ENCODE measurements around the gene SLK. TPM values are rescaled to one million over a fixed set of nuclear protein-coding genes. Genes with fewer than 3 reads are reported as not detected.
A peak's percentile ranks its signal among the peaks of the same experiment; 100 is the strongest.

The SLK gene
- total and polyA plus RNA-seq, 2 donors from 2014 or later = 12.3 to 45.5 TPM

GRCh38 chr10:104046651-104047050 is 79.7 kb downstream of the SLK start:
- H3K4me1 ChIP-seq (ENCODE audit: control insufficient read depth in 2 of 3, insufficient read depth in 2 of 3, low read depth in 1 of 3, low read length in 3 of 3) = no peaks in the 10 kb centered on the region
- no peaks in the 10 kb centered on the region for H3K27me3 ChIP-seq (ENCODE audit: control insufficient read depth, insufficient read depth, low read length)
- no peaks in the 10 kb centered on the region for H3K9me3 ChIP-seq (ENCODE audit: control insufficient read depth in 2 of 3, insufficient read depth in 1 of 3, low read length in 3 of 3)
- H3K4me3 ChIP-seq (ENCODE audit: low read length in 3 of 3) = no peak overlapping the region
- H3K27ac ChIP-seq (ENCODE audit: low read depth in 2 of 2, low read length in 2 of 2) = no peak overlapping the region
- TF ChIP-seq CTCF (IDR thresholded peaks at IDR 0.05; ENCODE audit: borderline replicate concordance, extremely low read depth, insufficient read depth) = no peak
- intact Hi-C loops (cut with DNase I) = no loop called here
- DNase-seq = no peak
- no peak overlapping the region for H3K9ac ChIP-seq (ENCODE audit: low read length in 3 of 3)
- no peaks in the 10 kb centered on the region for H3K36me3 ChIP-seq (ENCODE audit: control insufficient read depth in 2 of 3, insufficient read depth in 3 of 3, low read length in 3 of 3)
- FAIRE-seq = no peak

DNA sequence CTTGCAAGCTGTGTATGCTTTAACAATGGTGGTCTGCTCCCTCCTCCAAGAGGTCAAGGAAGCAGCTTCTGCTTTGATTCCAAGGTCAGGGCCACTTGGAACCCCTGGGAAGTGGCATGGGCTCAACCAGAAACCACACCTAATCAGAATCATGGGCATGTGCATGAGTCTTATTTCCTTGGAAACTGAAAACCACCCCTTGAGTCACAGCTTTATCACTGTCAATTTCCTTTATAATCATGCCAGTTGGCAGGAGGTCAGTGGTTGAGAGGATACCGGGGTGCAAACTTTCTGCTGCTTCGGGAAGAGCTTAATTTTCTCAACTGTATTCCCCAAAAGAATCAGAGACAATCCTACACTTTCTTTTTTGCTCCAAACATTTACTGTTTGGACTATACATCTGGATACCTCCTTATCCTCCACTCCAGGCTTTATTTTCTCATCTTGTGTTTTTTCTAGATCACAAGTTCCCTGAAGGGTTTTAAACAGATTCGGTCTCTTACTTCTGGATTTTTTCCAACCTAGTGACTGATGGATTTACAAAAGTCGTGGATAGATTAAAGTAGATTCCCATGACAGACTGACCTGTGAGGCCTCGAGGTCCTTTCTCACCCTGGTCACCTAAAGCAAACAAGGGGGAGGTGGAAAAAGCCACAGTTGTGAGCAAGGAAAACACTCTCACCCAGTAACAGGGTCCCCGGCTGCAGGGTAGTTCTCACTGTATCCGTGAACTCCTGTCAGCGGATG is 82.7 kb downstream of the SLK start:
- no peaks in the 10 kb centered on the region for H3K9me3 ChIP-seq (ENCODE audit: control insufficient read depth in 2 of 3, insufficient read depth in 1 of 3, low read length in 3 of 3)
- H3K27me3 ChIP-seq (ENCODE audit: control insufficient read depth, insufficient read depth, low read length) = no peaks in the 10 kb centered on the region
- no peak overlapping the region for H3K9ac ChIP-seq (ENCODE audit: low read length in 3 of 3)
- DNase-seq = peak in 1 of 5 donors; percentile 21
- H3K4me1 ChIP-seq (ENCODE audit: control insufficient read depth in 2 of 3, insufficient read depth in 2 of 3, low read depth in 1 of 3, low read length in 3 of 3) = no peaks in the 10 kb centered on the region
- no peak for TF ChIP-seq CTCF (IDR thresholded peaks at IDR 0.05; ENCODE audit: borderline replicate concordance, extremely low read depth, insufficient read depth)
- FAIRE-seq = no peak
- intact Hi-C loops (cut with DNase I) = no loop called here
- no peaks in the 10 kb centered on the region for H3K36me3 ChIP-seq (ENCODE audit: control insufficient read depth in 2 of 3, insufficient read depth in 3 of 3, low read length in 3 of 3)
- H3K27ac ChIP-seq (ENCODE audit: low read depth in 2 of 2, low read length in 2 of 2) = no peak overlapping the region
- H3K4me3 ChIP-seq (ENCODE audit: low read length in 3 of 3) = no peak overlapping the region

- intact Hi-C loops (cut with DNase I) = no loop called here
- Histone ChIP-seq H3K4me3 (ENCODE audit: low read length in 3 of 3) (no peak overlapping the region), H3K9ac (ENCODE audit: low read length in 3 of 3) (no peak overlapping the region)
Measured at GRCh38 chr10:104052431-104052830, 85.5 kb downstream of the SLK start.

More at GRCh38 chr10:104052431-104052830, 85.5 kb downstream of the SLK start:
- H3K36me3 ChIP-seq (ENCODE audit: control insufficient read depth in 2 of 3, insufficient read depth in 3 of 3, low read length in 3 of 3) = no peaks in the 10 kb centered on the region
- DNase-seq (no peak), FAIRE-seq (no peak)
- H3K9me3 ChIP-seq (ENCODE audit: control insufficient read depth in 2 of 3, insufficient read depth in 1 of 3, low read length in 3 of 3) = no peaks in the 10 kb centered on the region
- no peak for TF ChIP-seq CTCF (IDR thresholded peaks at IDR 0.05; ENCODE audit: borderline replicate concordance, extremely low read depth, insufficient read depth)
- H3K27me3 ChIP-seq (ENCODE audit: control insufficient read depth, insufficient read depth, low read length) = no peaks in the 10 kb centered on the region
- no peaks in the 10 kb centered on the region for H3K4me1 ChIP-seq (ENCODE audit: control insufficient read depth in 2 of 3, insufficient read depth in 2 of 3, low read depth in 1 of 3, low read length in 3 of 3)
- H3K27ac ChIP-seq (ENCODE audit: low read depth in 2 of 2, low read length in 2 of 2) = no peak overlapping the region
